GM23248 (cell line): Measurements from ENCODE around the gene ASS1. TPM values are rescaled to one million over a fixed set of nuclear protein-coding genes. Genes with fewer than 3 reads are reported as not detected.

Source experiments
- DNase-seq: peaks from one replicate; pipeline ENCODE4 v3.0.0-alpha.2; 2015
- H2AFZ ChIP-seq: fragments of 200-600 bp; sonication (generic); 2 replicates; pipeline ENCODE4 v1.6.1; 2016; ENCODE audit warnings: antibody characterized with exemption
- H3F3A ChIP-seq: fragments of 200-600 bp; sonication (generic); 2 replicates; pipeline ENCODE4 v1.6.1; 2016; ENCODE audit warnings: mild to moderate bottlenecking, antibody characterized with exemption, mixed run types; ENCODE audit not compliant: insufficient read depth
- H3K27ac ChIP-seq: fragments of 200-600 bp; sonication (generic); 2 replicates; pipeline ENCODE4 v1.5.1; 2016; ENCODE audit warnings: mild to moderate bottlenecking
- H3K27me3 ChIP-seq: fragments of 200-600 bp; sonication (generic); replicated peaks from 2 replicates; pipeline ENCODE4 v1.6.1; 2016; ENCODE audit warnings: mild to moderate bottlenecking; ENCODE audit not compliant: insufficient read depth
- H3K36me3 ChIP-seq: fragments of 200-600 bp; sonication (generic); 2 replicates; pipeline ENCODE4 v1.6.1; 2016; ENCODE audit warnings: low read depth, mild to moderate bottlenecking
- H3K4me1 ChIP-seq: fragments of 200-600 bp; sonication (generic); 2 replicates; pipeline ENCODE4 v1.6.1; 2016; ENCODE audit warnings: mild to moderate bottlenecking; ENCODE audit not compliant: insufficient read depth
- H3K4me2 ChIP-seq: fragments of 200-600 bp; sonication (generic); one replicate; pipeline ENCODE4 v1.6.1; 2016; ENCODE audit warnings: mild to moderate bottlenecking; ENCODE audit not compliant: unreplicated experiment
- H3K4me3 ChIP-seq: fragments of 200-600 bp; sonication (generic); 2 replicates; pipeline ENCODE4 v1.5.1; 2016; ENCODE audit warnings: mild to moderate bottlenecking
- H3K79me2 ChIP-seq: fragments of 200-600 bp; sonication (generic); 2 replicates; pipeline ENCODE4 v1.6.1; 2016; ENCODE audit warnings: mild to moderate bottlenecking; ENCODE audit not compliant: insufficient read depth
- H3K9ac ChIP-seq: fragments of 200-600 bp; sonication (generic); 2 replicates; pipeline ENCODE4 v1.6.1; 2016; ENCODE audit warnings: mild to moderate bottlenecking
- H3K9me2 ChIP-seq: fragments of 200-600 bp; sonication (generic); 2 replicates; pipeline ENCODE4 v1.6.1; 2016; ENCODE audit warnings: mixed run types, mild to moderate bottlenecking, moderate library complexity; ENCODE audit not compliant: insufficient read depth
- H3K9me3 ChIP-seq: fragments of 200-600 bp; sonication (generic); one replicate; pipeline ENCODE4 v1.6.1; 2017; ENCODE audit warnings: low read depth
- H4K20me1 ChIP-seq: fragments of 200-600 bp; sonication (generic); 2 replicates; pipeline ENCODE4 v1.6.0; 2016; ENCODE audit not compliant: insufficient read depth
- EZH2 ChIP-seq: fragments of 200-600 bp; sonication (generic); IDR thresholded peaks from 2 replicates; pipeline ENCODE4 v1.6.1; 2018; ENCODE audit warnings: antibody characterized with exemption, mild to moderate bottlenecking; ENCODE audit not compliant: insufficient read depth, poor library complexity, severe bottlenecking
- EZH2phosphoT487 ChIP-seq: fragments of 200-600 bp; sonication (generic); IDR thresholded peaks from 2 replicates; pipeline ENCODE4 v1.6.1; 2018; ENCODE audit warnings: antibody characterized with exemption, moderate library complexity, mild to moderate bottlenecking, low read depth; ENCODE audit not compliant: insufficient read depth
- WGBS, 2 experiments: methylation state at CpG; one replicate each; pipeline ENCODE4 v1.1.6; 2015 to 2017; ENCODE audit warnings: low lambda C conversion rate in 2 of 2, low coverage in 1 of 2; ENCODE audit errors: missing lambda C conversion rate in 2 of 2; 5-methylcytosine and 5-hydroxymethylcytosine counted together
- in situ Hi-C: fragments of 300-500 bp; cut with MboI; formaldehyde crosslinking; loops from 2 replicates; pipeline ENCODE4 v1.15.0; 2020
- polyA plus RNA-seq: library from polyadenylated mRNA; unstranded; fragments of >200 nt; fragmentation: Nextera tagmentation; extraction: Ambion mirVana; gene quantifications from 2 replicates; pipeline ENCODE4 v1.2.1, GENCODE V29; 2016
- total RNA-seq: library from RNA; depleted of rRNA; stranded (reverse); fragments of >200 nt; shearing (Covaris generic); gene quantifications from 2 replicates; pipeline ENCODE4 v1.2.3, GENCODE V29; 2014

The ASS1 gene
- total and polyA plus RNA-seq, 2 experiments from 2014 or later = 124 to 216 TPM

- no peak overlapping the region for H3K9ac ChIP-seq
- in situ Hi-C loops = no loop called here
- 58 to 63% methylated on average over 5 of the region's 5 CpGs for WGBS, 2 experiments
These were observed 97.3 kb downstream of the ASS1 start for GRCh38 chr9:130542038-130542437.

GRCh38 chr9:130542457-130543228 is 97.9 kb downstream of the ASS1 start:
- no peak overlapping the region for H2AFZ ChIP-seq
- no peaks in the 10 kb centered on the region for H3K9me2 ChIP-seq
- no peak overlapping the region for H3K9ac ChIP-seq
- no peaks in the 10 kb centered on the region for H3K79me2 ChIP-seq
- WGBS, 2 experiments = 34 to 40% methylated on average over 5 to 7 of the region's 7 CpGs
- no peaks in the 10 kb centered on the region for H3F3A ChIP-seq
- no peak overlapping the region for H3K4me2 ChIP-seq
- in situ Hi-C loops = no loop called here
- no peaks in the 10 kb centered on the region for H4K20me1 ChIP-seq
- peak; percentile 41 for DNase-seq
- no peak for TF ChIP-seq EZH2
- TF ChIP-seq EZH2phosphoT487 = no peak
- no peak overlapping the region for H3K4me3 ChIP-seq
- H3K4me1 ChIP-seq = peaks cover 4% of the 10 kb centered on the region; the same call in 1 of the 2 replicates
- H3K36me3 ChIP-seq = no peaks in the 10 kb centered on the region
- H3K9me3 ChIP-seq = no peaks in the 10 kb centered on the region
- no peak overlapping the region for H3K27ac ChIP-seq
- no peaks in the 10 kb centered on the region for H3K27me3 ChIP-seq

More at GRCh38 chr9:130542038-130542437, 97.3 kb downstream of the ASS1 start:
- DNase-seq = no peak
- H3F3A ChIP-seq = no peaks in the 10 kb centered on the region
- no peaks in the 10 kb centered on the region for H4K20me1 ChIP-seq
- no peak overlapping the region for H2AFZ ChIP-seq
- no peaks in the 10 kb centered on the region for H3K9me2 ChIP-seq
- no peak for TF ChIP-seq EZH2phosphoT487
- no peaks in the 10 kb centered on the region for H3K36me3 ChIP-seq
- H3K4me2 ChIP-seq = no peak overlapping the region
- peaks cover 9% of the 10 kb centered on the region; the same call in 1 of the 2 replicates for H3K4me1 ChIP-seq
- H3K27ac ChIP-seq = no peak overlapping the region
- H3K79me2 ChIP-seq = no peaks in the 10 kb centered on the region
- no peaks in the 10 kb centered on the region for H3K27me3 ChIP-seq
- no peaks in the 10 kb centered on the region for H3K9me3 ChIP-seq
- no peak overlapping the region for H3K4me3 ChIP-seq

GRCh38 chr9:130543368-130543767 is 98.6 kb downstream of the ASS1 start:
- Histone ChIP-seq H3K27me3 (no peaks in the 10 kb centered on the region), H3K4me3 (no peak overlapping the region), H3K9me3 (no peaks in the 10 kb centered on the region), H3K9ac (no peak overlapping the region), H4K20me1 (no peaks in the 10 kb centered on the region), H3K4me1 (no peaks in the 10 kb centered on the region; the same call in 1 of the 2 replicates), H3K36me3 (no peaks in the 10 kb centered on the region), H3F3A (no peaks in the 10 kb centered on the region), H3K4me2 (no peak overlapping the region), H3K9me2 (no peaks in the 10 kb centered on the region), H2AFZ (no peak overlapping the region), H3K27ac (no peak overlapping the region), H3K79me2 (no peaks in the 10 kb centered on the region)
- WGBS, 2 experiments = 80 to 86% methylated on average over 8 of the region's 8 CpGs
- no peak for DNase-seq
- TF ChIP-seq EZH2phosphoT487 = no peak
- no peak for TF ChIP-seq EZH2
- in situ Hi-C loops = no loop called here

GRCh38 chr9:130543859-130544258 is 99.1 kb downstream of the ASS1 start:
- Histone ChIP-seq H3K36me3 (no peaks in the 10 kb centered on the region), H3K79me2 (no peaks in the 10 kb centered on the region), H3F3A (no peaks in the 10 kb centered on the region), H3K27me3 (no peaks in the 10 kb centered on the region), H3K9ac (no peak overlapping the region), H3K4me1 (no peaks in the 10 kb centered on the region; the same call in 1 of the 2 replicates), H3K27ac (no peak overlapping the region), H3K9me3 (no peaks in the 10 kb centered on the region), H3K4me2 (no peak overlapping the region), H3K9me2 (no peaks in the 10 kb centered on the region), H3K4me3 (no peak overlapping the region), H4K20me1 (no peaks in the 10 kb centered on the region), H2AFZ (no peak overlapping the region)
- TF ChIP-seq EZH2 = no peak
- no peak for TF ChIP-seq EZH2phosphoT487
- DNase-seq = no peak
- 78 to 88% methylated on average over 5 to 6 of the region's 6 CpGs for WGBS, 2 experiments
- in situ Hi-C loops = no loop called here
